ENCODE measurements around the gene CNPY2. TPM values are rescaled to one million over a fixed set of nuclear protein-coding genes. Genes with fewer than 3 reads are reported as not detected.
A peak's percentile ranks its signal among the peaks of the same experiment; 100 is the strongest.
"Not testable (repeated sequence)": the region's sequence is repeated elsewhere in the genome, so short reads cannot be mapped to it uniquely, and the experiment has no call there.

Gene CNPY2
- total and polyA plus RNA-seq, 5 donors = 52.4 to 69.7 (median 56.3) TPM

GRCh38 chr12:56333679-56334489 is 18.1 kb upstream of the CNPY2 start, which contains the start of gene PAN2:
Gene PAN2, minus strand, starts transcription at chr12:56334000. Its CDS starts 906 bp downstream, at chr12:56333094.
- Histone ChIP-seq H3K27ac (ENCODE audit: low read length) (peak within 1 kb of the TSS; percentile 96), H3K27me3 (ENCODE audit: control insufficient read depth, insufficient read depth) (no peaks in the 10 kb centered on the region), H3K4me3 (ENCODE audit: low read length) (peak within 1 kb of the TSS; percentile 77), H3K4me1 (ENCODE audit: control insufficient read depth, insufficient read depth, low read length) (peaks cover 7% of the 10 kb centered on the region), H3K9me3 (ENCODE audit: control insufficient read depth, low read length) (no peaks in the 10 kb centered on the region)
- DNase-seq (peak; percentile 97 to 98 (median 98)), ATAC-seq (peak; percentile 99)
- intact Hi-C loops (cut with DNase I) = loop anchor here in 1 of 4 donors (10.0 kb wide), 1 partner anchor 131 kb away; the partner anchor contains the start of gene SPRYD4
- under 1% methylated on average over 45 of the region's 45 CpGs for WGBS

GRCh38 chr12:56333197-56333678 is 17.4 kb upstream of the CNPY2 start:
- Histone ChIP-seq H3K4me3 (ENCODE audit: low read length) (peak overlapping the region; percentile 77), H3K9me3 (ENCODE audit: control insufficient read depth, low read length) (no peaks in the 10 kb centered on the region), H3K27me3 (ENCODE audit: control insufficient read depth, insufficient read depth) (no peaks in the 10 kb centered on the region), H3K4me1 (ENCODE audit: control insufficient read depth, insufficient read depth, low read length) (peaks cover 7% of the 10 kb centered on the region), H3K27ac (ENCODE audit: low read length) (peak overlapping the region; percentile 96)
- DNase-seq (no peak), ATAC-seq (peak; percentile 1 to 7)
- intact Hi-C loops (cut with DNase I) = loop anchor here in 1 of 4 donors (10.0 kb wide), 1 partner anchor 132 kb away; the partner anchor contains the start of gene SPRYD4
- 24% methylated on average over 8 of the region's 8 CpGs for WGBS

- H3K9me3 ChIP-seq (ENCODE audit: control insufficient read depth, low read length) = no peaks in the 10 kb centered on the region
- ATAC-seq = peak in 1 of 2 donors; percentile 5
- 89% methylated on average over 11 of the region's 11 CpGs for WGBS
- DNase-seq = no peak
- H3K27me3 ChIP-seq (ENCODE audit: control insufficient read depth, insufficient read depth) = no peaks in the 10 kb centered on the region
- intact Hi-C loops (cut with DNase I) = loop anchor here in 1 of 4 donors (10.0 kb wide), 1 partner anchor 132 kb away; the partner anchor contains the start of gene SPRYD4
- peaks cover 7% of the 10 kb centered on the region for H3K4me1 ChIP-seq (ENCODE audit: control insufficient read depth, insufficient read depth, low read length)
- H3K27ac ChIP-seq (ENCODE audit: low read length) = peak overlapping the region; percentile 96
- peak overlapping the region; percentile 77 for H3K4me3 ChIP-seq (ENCODE audit: low read length)
Observed at GRCh38 chr12:56332512-56333196, 16.9 kb upstream of the CNPY2 start.

GRCh38 chr12:56330936-56331490 is 15.2 kb upstream of the CNPY2 start:
- no peak for DNase-seq
- intact Hi-C loops (cut with DNase I) = loop anchor here in 1 of 4 donors (10.0 kb wide), 1 partner anchor 134 kb away; the partner anchor contains the start of gene SPRYD4
- WGBS = 94% methylated on average over 7 of the region's 7 CpGs
- Histone ChIP-seq H3K27ac (ENCODE audit: low read length) (no peak overlapping the region), H3K27me3 (ENCODE audit: control insufficient read depth, insufficient read depth) (no peaks in the 10 kb centered on the region), H3K4me1 (ENCODE audit: control insufficient read depth, insufficient read depth, low read length) (peaks cover 7% of the 10 kb centered on the region), H3K4me3 (ENCODE audit: low read length) (no peak overlapping the region), H3K9me3 (ENCODE audit: control insufficient read depth, low read length) (no peaks in the 10 kb centered on the region)
- ATAC-seq = no peak

GRCh38 chr12:56326533-56326932 is 10.7 kb upstream of the CNPY2 start:
- intact Hi-C loops (cut with DNase I) = no loop called here
- Histone ChIP-seq H3K9me3 (ENCODE audit: control insufficient read depth, low read length) (no peaks in the 10 kb centered on the region), H3K27ac (ENCODE audit: low read length) (no peak overlapping the region), H3K27me3 (ENCODE audit: control insufficient read depth, insufficient read depth) (no peaks in the 10 kb centered on the region), H3K4me3 (ENCODE audit: low read length) (no peak overlapping the region), H3K4me1 (ENCODE audit: control insufficient read depth, insufficient read depth, low read length) (no peaks in the 10 kb centered on the region)
- ATAC-seq (peak; percentile 9 to 23), DNase-seq (no peak)
- WGBS = 66% methylated on average over 6 of the region's 6 CpGs

GRCh38 chr12:56326126-56326525 is 10.3 kb upstream of the CNPY2 start:
- Histone ChIP-seq H3K27me3 (ENCODE audit: control insufficient read depth, insufficient read depth) (no peaks in the 10 kb centered on the region), H3K27ac (ENCODE audit: low read length) (no peak overlapping the region), H3K4me3 (ENCODE audit: low read length) (no peak overlapping the region), H3K4me1 (ENCODE audit: control insufficient read depth, insufficient read depth, low read length) (no peaks in the 10 kb centered on the region), H3K9me3 (ENCODE audit: control insufficient read depth, low read length) (no peaks in the 10 kb centered on the region)
- intact Hi-C loops (cut with DNase I) = no loop called here
- ATAC-seq = no peak
- no peak for DNase-seq
- WGBS = 93% methylated on average over 8 of the region's 8 CpGs

- no peak overlapping the region for H3K4me3 ChIP-seq (ENCODE audit: low read length)
- intact Hi-C loops (cut with DNase I) = no loop called here
Observed at GRCh38 chr12:56324206-56324605, 8.4 kb upstream of the CNPY2 start.

GRCh38 chr12:56321610-56322009 is 5.8 kb upstream of the CNPY2 start:
- intact Hi-C loops (cut with DNase I); ATAC-seq; H3K4me3 ChIP-seq (ENCODE audit: low read length); DNase-seq; H3K27me3 ChIP-seq (ENCODE audit: control insufficient read depth, insufficient read depth); H3K27ac ChIP-seq (ENCODE audit: low read length); H3K4me1 ChIP-seq (ENCODE audit: control insufficient read depth, insufficient read depth, low read length); H3K9me3 ChIP-seq (ENCODE audit: control insufficient read depth, low read length): not testable (repeated sequence)
- WGBS = 90% methylated on average over 8 of the region's 8 CpGs

More at GRCh38 chr12:56324206-56324605, 8.4 kb upstream of the CNPY2 start:
- Histone ChIP-seq H3K27ac (ENCODE audit: low read length) (no peak overlapping the region), H3K27me3 (ENCODE audit: control insufficient read depth, insufficient read depth) (no peaks in the 10 kb centered on the region), H3K9me3 (ENCODE audit: control insufficient read depth, low read length) (no peaks in the 10 kb centered on the region), H3K4me1 (ENCODE audit: control insufficient read depth, insufficient read depth, low read length) (no peaks in the 10 kb centered on the region)
- ATAC-seq (no peak), DNase-seq (no peak)
- WGBS = 90% methylated on average over 6 of the region's 6 CpGs

- Histone ChIP-seq H3K27ac (ENCODE audit: low read length) (no peak overlapping the region), H3K27me3 (ENCODE audit: control insufficient read depth, insufficient read depth) (no peaks in the 10 kb centered on the region), H3K4me1 (ENCODE audit: control insufficient read depth, insufficient read depth, low read length) (no peaks in the 10 kb centered on the region), H3K9me3 (ENCODE audit: control insufficient read depth, low read length) (no peaks in the 10 kb centered on the region), H3K4me3 (ENCODE audit: low read length) (no peak overlapping the region)
- intact Hi-C loops (cut with DNase I) = no loop called here
- 86% methylated on average over 2 of the region's 2 CpGs for WGBS
- DNase-seq (no peak), ATAC-seq (no peak)
Observed at GRCh38 chr12:56321027-56321426, 5.2 kb upstream of the CNPY2 start.

- H3K4me1 ChIP-seq (ENCODE audit: control insufficient read depth, insufficient read depth, low read length) = no peaks in the 10 kb centered on the region
Observed at GRCh38 chr12:56317675-56318074, 1.9 kb upstream of the CNPY2 start.

More at GRCh38 chr12:56317675-56318074, 1.9 kb upstream of the CNPY2 start:
- no peak overlapping the region for H3K27ac ChIP-seq (ENCODE audit: low read length)
- 90% methylated on average over 3 of the region's 3 CpGs for WGBS
- no peaks in the 10 kb centered on the region for H3K9me3 ChIP-seq (ENCODE audit: control insufficient read depth, low read length)
- intact Hi-C loops (cut with DNase I) = loop anchor here in 1 of 4 donors (10.0 kb wide), 1 partner anchor 113 kb away; no protein-coding TSS in a partner anchor
- H3K4me3 ChIP-seq (ENCODE audit: low read length) = no peak overlapping the region
- no peaks in the 10 kb centered on the region for H3K27me3 ChIP-seq (ENCODE audit: control insufficient read depth, insufficient read depth)
- DNase-seq (no peak), ATAC-seq (no peak)
